ENCODE data around the gene PLXNA1.

DNA sequence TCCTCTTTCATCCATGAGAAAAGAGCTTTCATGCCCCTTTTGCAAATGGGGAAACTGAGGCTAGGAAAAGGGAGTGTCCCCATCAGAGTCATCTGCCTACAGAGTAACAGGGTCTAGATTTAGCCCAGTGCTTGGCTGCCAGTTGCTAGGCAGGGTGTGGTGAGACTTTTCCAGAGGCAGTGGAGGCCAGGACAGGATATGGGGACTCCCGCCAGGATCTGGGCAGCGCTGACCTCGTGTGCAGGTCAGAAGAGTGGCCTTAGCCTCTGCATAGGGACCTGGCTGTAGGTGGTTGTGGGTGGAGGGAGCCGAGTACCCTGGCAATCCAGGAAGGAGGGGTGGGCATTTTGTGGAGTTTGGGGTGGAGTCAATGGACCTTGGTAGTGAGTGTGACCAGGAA is 4.2 kb downstream of the PLXNA1 start:
- no peak for TF ChIP-seq ZNF8 (CRISPR knock-in tag; IDR thresholded peaks at IDR 0.05)
- TF ChIP-seq, protein P1, sequence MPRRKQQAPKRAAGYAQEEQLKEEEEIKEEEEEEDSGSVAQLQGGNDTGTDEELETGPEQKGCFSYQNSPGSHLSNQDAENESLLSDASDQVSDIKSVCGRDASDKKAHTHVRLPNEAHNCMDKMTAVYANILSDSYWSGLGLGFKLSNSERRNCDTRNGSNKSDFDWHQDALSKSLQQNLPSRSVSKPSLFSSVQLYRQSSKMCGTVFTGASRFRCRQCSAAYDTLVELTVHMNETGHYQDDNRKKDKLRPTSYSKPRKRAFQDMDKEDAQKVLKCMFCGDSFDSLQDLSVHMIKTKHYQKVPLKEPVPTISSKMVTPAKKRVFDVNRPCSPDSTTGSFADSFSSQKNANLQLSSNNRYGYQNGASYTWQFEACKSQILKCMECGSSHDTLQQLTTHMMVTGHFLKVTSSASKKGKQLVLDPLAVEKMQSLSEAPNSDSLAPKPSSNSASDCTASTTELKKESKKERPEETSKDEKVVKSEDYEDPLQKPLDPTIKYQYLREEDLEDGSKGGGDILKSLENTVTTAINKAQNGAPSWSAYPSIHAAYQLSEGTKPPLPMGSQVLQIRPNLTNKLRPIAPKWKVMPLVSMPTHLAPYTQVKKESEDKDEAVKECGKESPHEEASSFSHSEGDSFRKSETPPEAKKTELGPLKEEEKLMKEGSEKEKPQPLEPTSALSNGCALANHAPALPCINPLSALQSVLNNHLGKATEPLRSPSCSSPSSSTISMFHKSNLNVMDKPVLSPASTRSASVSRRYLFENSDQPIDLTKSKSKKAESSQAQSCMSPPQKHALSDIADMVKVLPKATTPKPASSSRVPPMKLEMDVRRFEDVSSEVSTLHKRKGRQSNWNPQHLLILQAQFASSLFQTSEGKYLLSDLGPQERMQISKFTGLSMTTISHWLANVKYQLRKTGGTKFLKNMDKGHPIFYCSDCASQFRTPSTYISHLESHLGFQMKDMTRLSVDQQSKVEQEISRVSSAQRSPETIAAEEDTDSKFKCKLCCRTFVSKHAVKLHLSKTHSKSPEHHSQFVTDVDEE (CRISPR knock-in tag; IDR thresholded peaks at IDR 0.05): no peak
- no peak for TF ChIP-seq SNAI2 (CRISPR knock-in tag; IDR thresholded peaks at IDR 0.05)
- no peak for TF ChIP-seq CSDC2 (CRISPR knock-in tag; IDR thresholded peaks at IDR 0.05)
- TF ChIP-seq ESRRG (CRISPR knock-in tag; IDR thresholded peaks at IDR 0.05): no peak
- no peak for TF ChIP-seq TOX (CRISPR knock-in tag; IDR thresholded peaks at IDR 0.05; ENCODE audit: borderline replicate concordance)
- TF ChIP-seq GLIS3 (CRISPR knock-in tag; IDR thresholded peaks at IDR 0.05): no peak
- TF ChIP-seq, protein P2, sequence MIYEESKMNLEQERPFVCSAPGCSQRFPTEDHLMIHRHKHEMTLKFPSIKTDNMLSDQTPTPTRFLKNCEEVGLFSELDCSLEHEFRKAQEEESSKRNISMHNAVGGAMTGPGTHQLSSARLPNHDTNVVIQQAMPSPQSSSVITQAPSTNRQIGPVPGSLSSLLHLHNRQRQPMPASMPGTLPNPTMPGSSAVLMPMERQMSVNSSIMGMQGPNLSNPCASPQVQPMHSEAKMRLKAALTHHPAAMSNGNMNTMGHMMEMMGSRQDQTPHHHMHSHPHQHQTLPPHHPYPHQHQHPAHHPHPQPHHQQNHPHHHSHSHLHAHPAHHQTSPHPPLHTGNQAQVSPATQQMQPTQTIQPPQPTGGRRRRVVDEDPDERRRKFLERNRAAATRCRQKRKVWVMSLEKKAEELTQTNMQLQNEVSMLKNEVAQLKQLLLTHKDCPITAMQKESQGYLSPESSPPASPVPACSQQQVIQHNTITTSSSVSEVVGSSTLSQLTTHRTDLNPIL (CRISPR knock-in tag; IDR thresholded peaks at IDR 0.05; ENCODE audit: low read depth): no peak
- TF ChIP-seq OSR1 (CRISPR knock-in tag; IDR thresholded peaks at IDR 0.05): no peak
- TF ChIP-seq, protein P3, sequence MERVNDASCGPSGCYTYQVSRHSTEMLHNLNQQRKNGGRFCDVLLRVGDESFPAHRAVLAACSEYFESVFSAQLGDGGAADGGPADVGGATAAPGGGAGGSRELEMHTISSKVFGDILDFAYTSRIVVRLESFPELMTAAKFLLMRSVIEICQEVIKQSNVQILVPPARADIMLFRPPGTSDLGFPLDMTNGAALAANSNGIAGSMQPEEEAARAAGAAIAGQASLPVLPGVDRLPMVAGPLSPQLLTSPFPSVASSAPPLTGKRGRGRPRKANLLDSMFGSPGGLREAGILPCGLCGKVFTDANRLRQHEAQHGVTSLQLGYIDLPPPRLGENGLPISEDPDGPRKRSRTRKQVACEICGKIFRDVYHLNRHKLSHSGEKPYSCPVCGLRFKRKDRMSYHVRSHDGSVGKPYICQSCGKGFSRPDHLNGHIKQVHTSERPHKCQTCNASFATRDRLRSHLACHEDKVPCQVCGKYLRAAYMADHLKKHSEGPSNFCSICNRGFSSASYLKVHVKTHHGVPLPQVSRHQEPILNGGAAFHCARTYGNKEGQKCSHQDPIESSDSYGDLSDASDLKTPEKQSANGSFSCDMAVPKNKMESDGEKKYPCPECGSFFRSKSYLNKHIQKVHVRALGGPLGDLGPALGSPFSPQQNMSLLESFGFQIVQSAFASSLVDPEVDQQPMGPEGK (CRISPR knock-in tag; IDR thresholded peaks at IDR 0.05; ENCODE audit: borderline replicate concordance): no peak
- no peak for TF ChIP-seq BACH2 (CRISPR knock-in tag; IDR thresholded peaks at IDR 0.05; ENCODE audit: borderline replicate concordance)
- no peak for TF ChIP-seq RARB (CRISPR knock-in tag; IDR thresholded peaks at IDR 0.05)
- TF ChIP-seq ARNTL (CRISPR knock-in tag; IDR thresholded peaks at IDR 0.05; ENCODE audit: borderline replicate concordance, low read depth): no peak
- no peak for TF ChIP-seq ISL1 (CRISPR knock-in tag; IDR thresholded peaks at IDR 0.05)
